Astrocyte (in vitro differentiated cells and primary cell): Measurements from ENCODE around the gene PRSS1.

Source experiments
- EZH2 ChIP-seq: IDR thresholded peaks from 2 replicates; pipeline ENCODE4 v1.6.1; 2012; ENCODE audit warnings: mild to moderate bottlenecking, low read length, inconsistent platforms; ENCODE audit not compliant: insufficient read depth
- TF ChIP-seq, protein P1 (sequence below): IDR thresholded peaks from 2 replicates; pipeline ENCODE4 v1.5.1; 2011; ENCODE audit warnings: low read depth, mild to moderate bottlenecking, inconsistent platforms, low read length, moderate library complexity; ENCODE audit not compliant: insufficient read depth

DNA sequence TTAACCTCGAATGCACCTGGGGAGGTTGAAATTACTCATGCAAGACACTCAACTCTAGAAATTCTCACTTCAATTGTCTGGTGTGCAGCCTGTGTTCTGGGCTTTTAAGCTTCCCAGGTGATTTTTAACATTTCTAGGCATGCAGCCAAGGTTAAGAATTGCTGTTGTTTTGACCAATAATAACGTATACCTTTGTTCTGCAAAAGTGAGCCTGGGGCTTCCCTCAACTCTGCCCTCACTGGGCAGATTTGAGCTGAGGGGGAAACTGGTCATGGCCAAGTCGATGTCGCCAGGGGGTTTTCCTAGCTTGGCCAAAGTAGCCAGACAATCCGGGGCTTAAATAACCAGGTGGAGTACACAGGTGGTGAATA, 22.1 kb downstream of the PRSS1 start:
- TF ChIP-seq, protein P1, sequence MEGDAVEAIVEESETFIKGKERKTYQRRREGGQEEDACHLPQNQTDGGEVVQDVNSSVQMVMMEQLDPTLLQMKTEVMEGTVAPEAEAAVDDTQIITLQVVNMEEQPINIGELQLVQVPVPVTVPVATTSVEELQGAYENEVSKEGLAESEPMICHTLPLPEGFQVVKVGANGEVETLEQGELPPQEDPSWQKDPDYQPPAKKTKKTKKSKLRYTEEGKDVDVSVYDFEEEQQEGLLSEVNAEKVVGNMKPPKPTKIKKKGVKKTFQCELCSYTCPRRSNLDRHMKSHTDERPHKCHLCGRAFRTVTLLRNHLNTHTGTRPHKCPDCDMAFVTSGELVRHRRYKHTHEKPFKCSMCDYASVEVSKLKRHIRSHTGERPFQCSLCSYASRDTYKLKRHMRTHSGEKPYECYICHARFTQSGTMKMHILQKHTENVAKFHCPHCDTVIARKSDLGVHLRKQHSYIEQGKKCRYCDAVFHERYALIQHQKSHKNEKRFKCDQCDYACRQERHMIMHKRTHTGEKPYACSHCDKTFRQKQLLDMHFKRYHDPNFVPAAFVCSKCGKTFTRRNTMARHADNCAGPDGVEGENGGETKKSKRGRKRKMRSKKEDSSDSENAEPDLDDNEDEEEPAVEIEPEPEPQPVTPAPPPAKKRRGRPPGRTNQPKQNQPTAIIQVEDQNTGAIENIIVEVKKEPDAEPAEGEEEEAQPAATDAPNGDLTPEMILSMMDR = no peak
- TF ChIP-seq EZH2 = no peak
